Measurements from ENCODE around the gene CCNE1. TPM values are rescaled to one million over a fixed set of nuclear protein-coding genes. Genes with fewer than 3 reads are reported as not detected.

The CCNE1 gene
- total and polyA plus RNA-seq, 10 of the 15 experiments (the other 5 are each of a cell fraction or from before 2014, with no cell fraction given) = 6.3 to 44.2 (median 35.8) TPM

DNA sequence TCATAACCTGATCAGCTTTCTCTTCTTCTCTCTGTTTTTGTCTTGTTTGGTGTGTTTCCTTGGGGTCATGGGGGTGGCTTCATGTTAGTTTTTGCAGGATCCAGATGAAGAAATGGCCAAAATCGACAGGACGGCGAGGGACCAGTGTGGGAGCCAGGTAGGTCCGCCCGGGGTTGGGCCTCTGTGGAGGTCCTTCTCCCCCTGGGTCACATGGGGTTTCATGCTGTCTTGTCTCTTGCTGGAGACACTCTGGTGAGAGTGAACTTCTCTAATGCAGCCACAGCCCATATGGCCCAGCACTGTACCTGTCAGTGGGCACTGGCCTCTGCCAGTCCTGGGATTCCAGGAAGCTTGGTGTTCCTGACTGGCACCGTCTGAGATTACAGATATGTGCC is 1.1 kb downstream of the CCNE1 start (continued):
- TF ChIP-seq SPI1 (IDR thresholded peaks at IDR 0.05; ENCODE audit: borderline replicate concordance, insufficient read depth, low read depth, low read length) = no peak
- TF ChIP-seq, protein P1, sequence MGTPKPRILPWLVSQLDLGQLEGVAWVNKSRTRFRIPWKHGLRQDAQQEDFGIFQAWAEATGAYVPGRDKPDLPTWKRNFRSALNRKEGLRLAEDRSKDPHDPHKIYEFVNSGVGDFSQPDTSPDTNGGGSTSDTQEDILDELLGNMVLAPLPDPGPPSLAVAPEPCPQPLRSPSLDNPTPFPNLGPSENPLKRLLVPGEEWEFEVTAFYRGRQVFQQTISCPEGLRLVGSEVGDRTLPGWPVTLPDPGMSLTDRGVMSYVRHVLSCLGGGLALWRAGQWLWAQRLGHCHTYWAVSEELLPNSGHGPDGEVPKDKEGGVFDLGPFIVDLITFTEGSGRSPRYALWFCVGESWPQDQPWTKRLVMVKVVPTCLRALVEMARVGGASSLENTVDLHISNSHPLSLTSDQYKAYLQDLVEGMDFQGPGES (IDR thresholded peaks at IDR 0.05) = no peak
- TF ChIP-seq HDAC6 (IDR thresholded peaks at IDR 0.05; ENCODE audit: unreplicated experiment) = no peak
- no peak for TF ChIP-seq MTA2 (IDR thresholded peaks at IDR 0.05; ENCODE audit: low read depth)
- no peak for TF ChIP-seq PML (IDR thresholded peaks at IDR 0.05; ENCODE audit: low read length)
- no peak for TF ChIP-seq CREM (IDR thresholded peaks at IDR 0.05; ENCODE audit: low read depth)
- TF ChIP-seq WRNIP1 (IDR thresholded peaks at IDR 0.05; ENCODE audit: borderline replicate concordance, low read depth, low read length) = no peak
- no peak for TF ChIP-seq FOS (IDR thresholded peaks at IDR 0.05; ENCODE audit: borderline replicate concordance, extremely low read depth, insufficient read length)
- no peak for TF ChIP-seq PRDM15 (CRISPR knock-in tag; IDR thresholded peaks at IDR 0.05)
